Left renal cortex interstitium (tissue), 4 donors: ENCODE data around the gene NCAPG2. TPM values are rescaled to one million over a fixed set of nuclear protein-coding genes. Genes with fewer than 3 reads are reported as not detected.
"Not testable (repeated sequence)": the region's sequence is repeated elsewhere in the genome, so short reads cannot be mapped to it uniquely, and the experiment has no call there.

Source experiments
- DNase-seq, 4 donors: peaks; one replicate each; pipeline ENCODE4 v3.0.0-alpha.2; 2013; ENCODE audit warnings: low read depth in 4 of 4, low spot score in 2 of 4, missing footprints in 1 of 4
- polyA plus RNA-seq, 4 donors: library from polyadenylated mRNA; unstranded; fragments of 120-200 nt; gene quantifications; one replicate each; pipeline ENCODE4 v1.2.1, GENCODE V29; 2013; ENCODE audit not compliant: insufficient read length in 4 of 4

Gene NCAPG2
- polyA plus RNA-seq, 4 donors = 22.6 to 25.8 (median 24.7) TPM

- no peak for DNase-seq
Observed at GRCh38 chr7:158676906-158677305, 27.7 kb downstream of the NCAPG2 start.

GRCh38 chr7:158676171-158676840 lies 28.3 kb downstream of the NCAPG2 start:
- DNase-seq = no peak

DNA sequence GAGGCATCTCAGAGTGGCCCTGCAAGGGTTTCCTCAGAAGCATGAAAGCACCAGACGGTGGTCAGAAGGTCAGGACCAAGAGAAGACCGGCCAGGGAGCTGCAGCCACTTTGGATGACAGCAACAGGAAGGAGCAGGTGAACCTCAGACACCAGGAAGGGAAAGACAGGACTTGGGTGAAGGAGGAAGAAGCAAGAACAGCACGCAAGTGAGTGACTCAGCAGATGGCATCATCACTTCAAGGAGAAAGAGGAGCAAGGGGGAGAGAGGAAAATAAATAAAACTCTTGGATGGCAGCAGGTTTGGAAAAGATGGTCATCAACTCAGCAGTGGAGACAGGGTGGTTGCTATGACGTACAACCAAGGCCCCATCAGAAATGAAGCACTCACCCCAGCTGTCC lies 31.6 kb downstream of the NCAPG2 start:
- no peak for DNase-seq

- DNase-seq = not testable (repeated sequence)
Observed at GRCh38 chr7:158668086-158668485, 36.5 kb downstream of the NCAPG2 start.

DNA sequence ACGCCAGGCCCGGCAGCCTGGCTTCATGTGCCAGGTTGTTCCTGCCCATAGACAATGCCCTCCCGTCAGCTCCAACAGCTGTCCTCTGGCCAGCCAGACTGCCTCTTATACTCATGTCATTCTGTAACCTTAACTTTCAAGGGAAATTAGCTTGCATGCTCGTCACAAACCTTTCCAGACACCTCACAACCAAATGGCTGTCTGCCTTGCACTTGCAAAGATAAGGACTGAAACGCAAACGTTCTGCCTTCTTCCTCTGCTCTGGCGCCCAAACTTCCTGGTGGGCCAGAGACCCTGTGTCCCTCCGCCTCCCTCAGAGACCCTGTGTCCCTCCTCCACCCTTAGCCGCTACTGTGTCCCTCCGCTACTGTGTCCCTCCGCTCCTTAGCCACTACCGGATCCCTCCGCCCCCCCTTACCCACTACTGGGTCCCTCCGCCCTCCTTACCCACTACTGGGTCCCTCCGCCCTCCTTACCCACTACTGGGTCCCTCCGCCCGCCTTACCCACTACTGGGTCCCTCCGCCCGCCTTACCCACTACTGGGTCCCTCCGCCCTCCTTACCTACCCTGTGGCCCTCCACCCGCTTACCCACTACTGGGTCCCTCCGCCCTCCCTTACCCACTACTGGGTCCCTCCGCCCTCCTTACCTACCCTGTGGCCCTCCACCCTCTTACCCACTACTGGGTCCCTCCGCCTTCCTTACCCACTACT lies 37.5 kb downstream of the NCAPG2 start:
- not testable (repeated sequence) for DNase-seq

- no peak for DNase-seq
Observed at GRCh38 chr7:158666401-158666800, 38.2 kb downstream of the NCAPG2 start.

GRCh38 chr7:158664406-158664805 lies 40.2 kb downstream of the NCAPG2 start:
- DNase-seq = no peak

GRCh38 chr7:158663428-158663741 lies 41.2 kb downstream of the NCAPG2 start:
- no peak for DNase-seq

DNA sequence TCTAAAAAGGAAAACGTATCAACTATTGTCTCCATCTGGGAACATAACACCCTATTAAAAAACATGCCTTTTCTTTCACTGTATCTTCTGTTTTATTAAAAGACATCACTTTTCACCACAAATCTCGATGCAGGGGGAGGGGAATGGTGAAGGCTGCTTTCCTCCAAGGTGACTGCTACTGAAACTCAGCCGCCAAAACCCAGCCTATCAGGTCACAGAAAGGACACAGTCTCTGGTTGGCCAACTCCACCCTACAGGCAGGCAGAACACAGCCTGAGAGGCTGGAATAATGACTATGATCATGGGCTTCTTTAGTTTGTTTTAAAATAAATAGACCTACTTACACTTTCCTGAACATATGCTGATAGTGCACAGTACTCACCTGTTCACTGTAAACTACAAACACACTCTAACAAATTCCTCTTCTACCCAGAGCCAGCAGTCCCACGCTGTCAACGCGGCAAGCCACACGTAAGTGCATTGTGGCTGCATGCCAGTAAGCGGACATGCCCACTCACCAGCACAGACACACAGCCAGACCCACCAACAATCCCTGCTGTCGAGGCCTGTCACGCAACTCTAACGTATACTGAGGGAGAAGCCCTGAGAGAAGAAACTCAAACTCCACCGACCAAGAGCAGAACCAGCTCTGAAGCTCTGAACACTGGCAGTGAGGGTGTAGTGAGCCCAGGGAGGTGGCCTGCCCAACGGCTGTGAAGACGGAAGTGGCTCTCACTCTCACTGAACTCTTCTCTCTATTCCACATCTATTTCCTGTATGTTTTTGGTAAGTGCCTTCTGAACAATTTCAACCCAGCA lies 41.8 kb downstream of the NCAPG2 start:
- DNase-seq = no peak

GRCh38 chr7:158658475-158658874 lies 46.1 kb downstream of the NCAPG2 start:
- no peak for DNase-seq

DNA sequence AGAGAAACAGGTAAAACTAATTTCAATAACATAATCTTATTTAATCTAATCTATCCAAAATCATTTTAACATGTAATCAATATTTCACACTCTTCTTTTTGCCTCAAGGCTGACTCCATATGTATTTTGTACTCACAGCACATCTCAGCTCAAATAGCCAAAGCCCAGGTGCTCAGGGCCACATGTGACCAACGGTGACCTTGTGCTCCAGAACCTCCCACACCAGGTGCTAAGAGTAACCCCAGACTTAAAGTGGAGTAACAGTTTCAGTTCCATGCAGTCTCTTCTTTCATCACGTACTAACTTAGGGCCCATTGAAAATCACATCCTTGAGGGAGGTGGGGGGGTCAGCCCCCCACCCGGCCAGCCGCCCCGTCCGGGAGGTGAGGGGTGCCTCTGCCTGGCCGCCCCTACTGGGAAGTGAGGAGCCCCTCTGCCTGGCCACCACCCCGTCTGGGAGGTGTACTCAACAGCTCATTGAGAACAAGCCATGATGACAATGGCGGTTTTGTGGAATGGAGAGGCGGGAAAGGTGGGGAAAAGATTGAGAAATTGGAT lies 47.3 kb downstream of the NCAPG2 start:
- DNase-seq = no peak

DNA sequence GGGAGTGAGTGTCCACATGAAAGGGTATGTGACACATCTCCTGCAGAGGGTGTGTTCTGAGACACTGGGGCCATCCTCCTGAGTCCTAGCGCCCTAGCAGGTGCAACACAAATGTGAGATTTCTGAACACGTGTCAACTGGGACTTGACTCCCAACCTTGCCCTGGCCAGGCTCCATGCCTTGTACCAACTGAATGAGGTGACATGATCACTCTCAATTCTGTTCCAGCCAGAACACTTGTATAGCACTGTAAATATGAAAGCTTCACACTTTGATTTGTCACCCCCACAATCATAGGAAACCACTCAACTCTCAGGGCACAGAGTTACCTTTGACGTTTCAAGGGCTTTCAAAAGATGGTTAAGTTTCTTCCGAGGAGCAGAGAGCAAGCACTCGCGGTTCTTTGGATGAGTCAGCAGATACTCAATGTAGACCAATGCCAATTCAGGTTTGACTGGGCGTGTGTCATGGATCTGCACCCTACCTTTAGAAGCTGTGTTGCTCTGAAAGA lies 48.6 kb downstream of the NCAPG2 start:
- DNase-seq = no peak

- no peak for DNase-seq
Observed at GRCh38 chr7:158655507-158655906, 49.1 kb downstream of the NCAPG2 start.

DNA sequence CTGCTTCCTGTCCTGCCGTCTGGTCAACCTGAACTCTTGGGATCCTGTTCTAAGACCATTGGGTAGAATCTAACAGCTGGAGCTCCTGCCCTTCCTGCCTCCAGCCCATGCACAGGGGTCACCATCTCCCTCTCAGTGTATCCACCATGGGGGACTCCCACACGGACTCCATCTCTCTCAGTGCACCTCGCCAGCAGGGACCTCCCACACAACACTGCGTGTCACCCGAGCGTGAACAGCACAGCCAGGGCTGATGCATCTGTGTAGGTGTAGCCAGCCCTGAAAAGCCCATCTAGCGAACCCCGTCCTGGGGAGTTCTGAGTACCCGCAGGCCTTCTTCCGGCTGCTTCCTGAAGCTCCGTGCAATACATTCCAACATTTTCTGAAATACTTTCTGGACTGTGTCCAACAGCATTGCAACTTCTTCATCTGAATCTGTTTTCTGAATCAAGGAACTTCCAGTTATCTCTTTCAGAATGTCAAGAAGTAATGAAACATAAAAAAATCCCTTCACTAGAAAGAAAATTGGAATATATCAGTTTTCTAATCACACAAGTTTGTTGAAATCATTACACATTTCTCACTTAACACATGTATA lies 52.5 kb downstream of the NCAPG2 start:
- DNase-seq = peak in 1 of 4 donors; percentile 1

GRCh38 chr7:158650821-158651225 lies 53.8 kb downstream of the NCAPG2 start:
- no peak for DNase-seq

DNA sequence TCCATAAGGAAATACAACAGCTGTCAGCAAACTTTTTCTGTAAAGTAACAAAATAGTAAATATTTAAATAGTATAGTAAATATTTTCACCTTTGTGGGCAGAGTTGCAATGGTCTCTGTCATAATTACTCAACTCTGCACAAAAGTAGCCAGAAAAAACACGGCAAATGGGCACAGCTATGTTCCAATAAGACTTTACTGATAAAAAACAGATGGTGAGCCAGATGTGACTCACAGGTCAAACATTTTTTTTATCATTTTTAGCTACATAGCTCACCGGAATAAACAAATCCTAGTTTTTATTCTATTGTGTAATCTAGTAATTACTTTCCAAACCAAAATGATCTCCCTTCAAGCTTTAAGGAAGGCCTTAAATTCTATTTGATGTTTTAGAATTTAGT lies 55.3 kb downstream of the NCAPG2 start:
- DNase-seq = no peak

DNA sequence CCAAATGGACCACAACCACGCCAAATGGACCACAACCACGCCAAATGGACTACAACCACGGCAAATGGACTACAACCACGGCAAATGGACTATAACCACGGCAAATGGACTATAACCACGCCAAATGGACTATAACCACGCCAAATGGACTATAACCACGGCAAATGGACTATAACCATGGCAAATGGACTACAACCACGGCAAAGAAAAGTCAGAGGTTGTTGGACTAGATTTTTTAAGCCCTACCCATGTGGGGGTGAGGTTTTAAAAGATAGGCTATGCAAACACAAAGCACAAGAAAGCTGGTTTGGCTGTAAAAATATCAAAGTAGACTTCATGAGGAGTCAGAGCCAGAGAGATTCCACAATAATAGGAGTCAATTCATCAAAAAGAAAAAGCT lies 55.8 kb downstream of the NCAPG2 start:
- DNase-seq = no peak

DNA sequence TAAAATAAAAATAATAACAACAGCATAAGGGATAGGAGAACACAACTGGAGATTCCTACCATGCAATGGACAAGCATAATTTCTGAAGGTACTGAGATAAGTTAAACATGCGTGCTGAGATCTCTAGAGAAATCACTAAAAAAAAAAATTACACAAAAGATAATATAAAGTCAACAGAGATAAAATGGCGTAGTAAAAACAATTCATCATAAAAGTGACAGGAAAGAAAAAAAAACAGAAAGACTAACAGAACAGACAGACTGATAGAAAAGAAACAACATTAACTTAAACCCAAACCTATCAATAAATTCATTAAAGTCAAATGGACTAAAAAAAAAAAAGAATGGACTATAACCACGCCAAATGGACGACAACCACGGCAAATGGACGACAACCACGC lies 56.4 kb downstream of the NCAPG2 start:
- DNase-seq = no peak

GRCh38 chr7:158647475-158647792 lies 57.2 kb downstream of the NCAPG2 start:
- DNase-seq = no peak

DNA sequence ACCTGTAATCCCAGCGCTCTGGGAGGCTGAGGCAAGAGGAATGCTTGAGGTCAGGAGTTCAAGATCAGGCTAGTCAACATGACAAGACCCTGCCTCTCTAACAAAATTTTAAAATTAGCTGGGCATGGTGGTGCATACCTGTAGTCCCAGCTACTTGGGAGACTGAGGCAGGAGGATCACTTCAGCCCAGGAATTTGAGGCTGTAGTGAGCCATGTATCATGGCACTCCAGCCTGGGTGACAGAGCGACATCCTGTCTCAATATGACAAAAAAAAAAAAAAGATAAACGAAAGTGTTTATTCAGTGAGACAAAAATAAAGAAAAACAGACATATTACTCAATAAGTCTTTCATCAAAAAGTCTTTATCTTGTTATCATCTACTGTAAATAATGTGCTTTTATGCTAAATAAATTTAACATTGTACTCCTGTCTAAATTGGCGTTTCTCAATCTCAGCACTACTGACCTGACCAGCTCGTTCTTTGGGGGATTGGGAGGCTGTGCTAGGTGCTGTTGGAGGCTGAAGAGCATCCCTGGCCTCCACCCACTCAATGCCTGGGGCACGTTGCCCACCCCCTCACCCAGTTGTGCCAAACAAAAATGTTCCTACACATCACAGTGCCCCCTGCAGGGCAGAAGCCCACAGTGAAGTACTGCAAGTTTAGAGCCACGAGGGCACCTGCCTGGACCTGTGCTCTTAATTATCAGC lies 57.7 kb downstream of the NCAPG2 start:
- DNase-seq = no peak
